Bone marrow (tissue), 2 donors: ENCODE data around the gene INTS2.
"Not testable (repeated sequence)": the region's sequence is repeated elsewhere in the genome, so short reads cannot be mapped to it uniquely, and the experiment has no call there.

ENCODE experiments used
- DNase-seq, 2 donors: peaks; one replicate each; lab custom pipeline; 2025; lab: John Stamatoyannopoulos, UW

INTS2 gene

GRCh38 chr17:61887733-61888132 lies 40.0 kb downstream of the INTS2 start:
- DNase-seq, result not testable (repeated sequence)

- not testable (repeated sequence) for DNase-seq
Observed at GRCh38 chr17:61885865-61886264, 41.9 kb downstream of the INTS2 start.

GRCh38 chr17:61884864-61885263 lies 42.9 kb downstream of the INTS2 start:
- no peak for DNase-seq

DNA sequence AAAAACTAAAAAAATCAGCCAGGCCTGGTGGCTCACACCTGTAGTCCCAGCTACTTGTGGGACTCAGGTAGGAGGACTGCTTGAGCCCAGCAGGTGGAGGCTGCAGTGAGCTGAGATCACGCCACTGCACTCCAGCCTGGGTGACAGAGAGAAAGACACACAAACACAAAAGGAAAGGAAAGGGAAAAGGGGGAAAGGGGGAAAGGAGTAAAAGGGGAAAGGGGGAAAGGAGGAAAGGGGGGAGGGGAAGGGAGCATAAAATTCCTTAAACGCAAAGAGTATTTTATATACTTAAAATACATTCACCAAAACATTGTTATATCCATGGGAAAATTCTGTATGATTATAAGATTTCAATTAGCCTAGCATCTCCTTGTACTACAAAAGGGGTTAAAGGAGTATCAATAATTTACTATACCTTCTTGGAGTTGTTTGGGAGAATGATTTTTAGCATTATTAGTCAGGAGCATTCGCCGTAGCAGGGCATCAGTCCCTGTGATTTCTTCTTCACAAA lies 47.1 kb downstream of the INTS2 start:
- DNase-seq, result no peak

- DNase-seq, result no peak
Observed at GRCh38 chr17:61878984-61879612, 48.7 kb downstream of the INTS2 start.

- no peak for DNase-seq
Observed at GRCh38 chr17:61878520-61878919, 49.3 kb downstream of the INTS2 start.

- DNase-seq, result no peak
Observed at GRCh38 chr17:61877837-61878236, 49.9 kb downstream of the INTS2 start.

GRCh38 chr17:61875804-61876203 lies 52.0 kb downstream of the INTS2 start:
- DNase-seq, result no peak

DNA sequence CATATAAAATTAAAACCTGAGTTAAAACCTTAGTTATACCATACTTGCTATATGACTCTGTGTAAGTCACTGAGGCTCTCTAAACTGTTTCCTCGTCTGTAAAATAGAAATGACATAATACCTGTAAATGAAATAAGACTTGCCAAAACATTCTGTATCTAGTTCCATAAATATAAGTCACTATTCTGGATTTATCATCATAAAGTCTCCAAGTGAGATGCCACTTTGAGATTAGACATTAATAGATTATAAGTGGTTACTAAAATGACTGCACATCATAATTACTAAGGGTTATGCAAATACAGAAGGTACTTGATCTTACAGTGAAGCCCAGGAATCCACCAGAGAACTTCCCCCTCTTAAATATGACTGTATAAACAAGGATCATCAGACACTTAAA lies 52.5 kb downstream of the INTS2 start:
- DNase-seq, result no peak

DNA sequence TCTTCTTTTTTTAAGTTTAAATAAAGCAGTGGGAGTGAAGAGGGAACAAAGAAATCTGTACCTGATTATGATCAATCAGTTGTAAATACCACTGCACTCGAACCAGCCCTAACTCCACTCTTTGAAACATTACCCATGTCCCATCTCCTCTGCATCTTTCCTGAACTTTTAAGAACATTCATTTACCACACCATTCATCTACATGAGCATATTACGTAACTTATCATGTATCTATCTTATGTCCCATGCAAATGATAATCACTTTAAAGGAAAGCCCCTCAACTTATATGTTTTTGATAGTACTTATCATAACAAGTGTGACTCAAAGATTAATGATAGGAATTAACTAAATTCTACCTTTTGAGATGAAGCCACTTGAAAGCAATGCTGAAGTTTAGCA lies 53.7 kb downstream of the INTS2 start:
- DNase-seq, result no peak

DNA sequence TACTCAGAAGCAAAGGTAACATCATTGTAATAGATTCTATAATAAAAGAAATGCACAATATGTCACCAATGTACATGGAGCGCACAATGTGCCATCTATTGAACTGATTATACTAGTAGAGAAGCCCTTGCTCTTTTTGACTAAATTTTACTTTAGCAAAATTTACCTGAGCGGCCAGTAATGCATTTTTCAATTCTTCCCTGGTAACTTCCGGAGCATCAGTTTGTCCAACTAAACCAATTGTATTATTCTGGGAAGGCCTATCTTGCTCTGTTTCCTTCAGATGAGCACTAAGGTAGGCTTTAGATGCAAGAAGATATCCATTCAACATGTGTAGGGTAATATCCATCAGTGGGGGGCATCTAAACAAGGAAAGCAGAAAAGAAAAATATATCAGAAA lies 55.7 kb downstream of the INTS2 start:
- no peak for DNase-seq

- DNase-seq, result no peak
Observed at GRCh38 chr17:61869138-61869537, 58.6 kb downstream of the INTS2 start.

- DNase-seq, result no peak
Observed at GRCh38 chr17:61868074-61868473, 59.7 kb downstream of the INTS2 start.

DNA sequence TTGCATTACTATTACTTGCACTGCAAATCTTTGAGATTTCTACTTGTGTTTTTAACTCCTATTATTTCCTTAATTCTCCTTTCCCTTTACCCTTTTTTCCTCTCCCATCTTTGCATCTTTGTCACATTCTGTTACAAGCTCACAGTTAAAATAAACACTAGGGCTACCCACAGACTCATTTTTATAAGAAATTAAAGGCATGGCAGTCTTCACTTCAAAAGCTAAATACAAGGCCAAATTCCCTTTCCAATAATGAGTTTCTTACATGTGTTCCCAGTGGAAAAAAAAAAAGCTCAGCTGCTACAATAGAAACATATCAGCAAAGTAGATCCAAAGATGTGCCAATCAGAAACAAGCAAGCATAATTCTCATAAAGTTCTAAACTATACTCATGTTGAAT lies 60.7 kb downstream of the INTS2 start:
- no peak for DNase-seq

DNA sequence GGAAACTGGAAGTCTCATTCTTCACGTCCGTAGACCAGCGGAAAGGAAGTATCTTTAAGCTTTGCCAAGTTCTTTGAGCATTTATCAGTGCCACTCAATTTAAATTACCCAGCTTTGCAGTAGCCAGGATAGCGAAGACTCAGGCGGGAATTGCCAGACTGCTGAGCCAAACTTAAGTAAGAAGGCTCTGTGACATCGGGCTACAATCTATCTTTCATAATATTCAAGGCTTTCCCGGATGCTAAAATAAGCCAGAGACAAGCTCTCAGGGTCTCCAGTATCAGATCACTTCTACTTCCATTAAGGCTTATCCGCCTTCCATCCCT lies 64.0 kb downstream of the INTS2 start:
- DNase-seq, result no peak

DNA sequence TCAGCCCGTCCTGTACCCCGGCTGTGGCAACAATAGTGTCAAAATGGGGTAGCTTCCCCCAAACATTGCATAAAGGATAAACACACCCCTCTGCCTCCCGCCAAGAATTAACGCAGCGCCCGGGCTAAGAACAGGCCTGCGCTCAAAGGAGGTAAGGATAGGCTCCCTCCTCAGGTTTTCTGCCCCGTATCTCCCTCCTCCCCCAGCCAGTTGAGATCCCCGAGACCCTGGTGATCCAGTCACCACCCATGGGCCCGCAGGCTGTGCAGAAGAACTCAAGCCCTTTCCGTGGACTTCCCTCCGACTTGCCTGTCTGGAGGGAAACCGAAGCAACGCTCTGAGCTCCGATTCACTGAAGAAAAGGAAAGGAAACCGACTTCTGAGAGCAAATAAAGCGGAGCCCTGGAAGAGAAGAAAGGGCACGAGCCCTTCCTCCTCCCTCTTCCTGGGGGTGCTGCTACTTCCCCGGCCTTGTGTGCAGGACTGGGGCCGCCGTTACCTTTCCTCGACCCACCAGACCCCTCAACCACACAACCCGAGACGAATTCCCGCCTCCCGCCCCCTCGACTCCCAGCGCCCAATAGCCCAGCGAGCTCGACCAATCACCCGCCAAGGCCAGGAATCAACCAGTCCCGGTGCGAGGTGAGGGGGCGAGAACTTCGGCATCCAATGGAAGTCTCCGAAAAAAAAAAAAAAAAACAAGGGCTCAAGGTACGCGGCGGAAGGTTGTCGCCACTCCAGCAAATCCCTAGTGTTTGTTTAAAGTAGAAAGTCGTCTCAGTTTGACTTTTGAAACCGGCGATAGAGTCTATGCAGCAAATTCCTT lies 64.6 kb downstream of the INTS2 start, which contains the start of gene BRIP1:
Gene BRIP1 (minus strand): TSS at position 554 of the 826 bp plus-strand sequence. CDS start 1,989 bp downstream, outside the sequence.
- DNase-seq, result peak; percentile 60 to 93

GRCh38 chr17:61862105-61862574 lies 65.6 kb downstream of the INTS2 start:
- no peak for DNase-seq

- not testable (repeated sequence) for DNase-seq
Observed at GRCh38 chr17:61860397-61860796, 67.4 kb downstream of the INTS2 start.

DNA sequence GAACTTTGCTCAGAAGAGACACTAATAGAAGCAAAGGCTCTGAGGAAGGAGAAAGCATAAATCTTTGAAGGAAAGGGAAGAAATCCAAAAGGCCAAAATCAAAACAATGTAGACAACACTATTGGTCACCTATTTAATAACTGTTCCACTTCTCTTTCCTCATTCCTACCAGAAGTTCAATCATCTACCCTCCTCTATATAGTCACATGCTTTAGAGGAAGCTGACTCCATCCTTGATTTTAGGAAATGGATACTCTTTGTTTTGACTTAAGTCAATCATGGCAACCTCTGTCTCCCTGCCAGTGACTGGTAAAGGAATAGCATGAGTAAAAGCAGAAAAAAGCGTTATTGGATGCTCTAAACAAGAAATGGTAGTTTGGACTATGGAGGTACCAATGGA lies 71.7 kb downstream of the INTS2 start:
- DNase-seq, result no peak

GRCh38 chr17:61852857-61853256 lies 74.9 kb downstream of the INTS2 start:
- DNase-seq, result no peak

DNA sequence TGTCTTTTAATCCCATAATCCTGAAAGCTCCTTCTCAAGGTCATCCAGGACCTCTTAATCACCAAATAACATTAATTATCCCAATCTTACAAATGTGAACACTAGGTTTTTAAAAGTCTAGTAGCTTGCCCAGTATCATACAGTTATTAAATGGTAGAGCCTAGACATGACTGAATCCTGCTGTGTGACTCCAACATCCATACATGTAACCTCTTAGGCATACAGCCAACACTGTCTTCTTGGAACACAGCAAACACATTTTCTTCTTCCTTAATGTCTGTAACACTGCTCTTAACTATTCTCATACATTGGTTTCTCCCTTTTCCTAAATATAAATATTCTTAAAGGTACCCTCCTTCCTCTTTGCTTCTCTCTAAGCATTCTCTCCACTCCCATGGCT lies 78.1 kb downstream of the INTS2 start:
- DNase-seq, result no peak

DNA sequence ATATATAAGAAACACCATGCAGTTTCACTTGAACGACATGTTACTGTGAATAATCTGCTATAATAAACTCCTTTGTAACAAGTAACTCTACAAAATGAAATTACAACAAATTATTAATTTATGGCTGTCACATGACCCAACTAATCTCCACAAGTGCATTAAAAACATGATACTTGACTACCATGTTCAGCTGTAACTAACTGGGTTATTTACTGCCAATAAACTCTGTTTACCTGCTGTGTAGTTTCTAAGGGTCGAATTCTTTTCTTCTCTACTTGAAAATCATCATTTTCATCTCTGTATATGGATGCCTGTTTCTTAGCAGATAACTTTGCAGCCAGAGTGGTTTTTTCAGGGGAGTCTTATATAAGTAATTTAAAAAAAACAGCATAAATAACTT lies 78.9 kb downstream of the INTS2 start:
- no peak for DNase-seq

- no peak for DNase-seq
Observed at GRCh38 chr17:61848247-61848646, 79.5 kb downstream of the INTS2 start.
